ENCODE measurements around the gene TGFB1I1.
A peak's percentile ranks its signal among the peaks of the same experiment; 100 is the strongest.
"Not testable (repeated sequence)": the region's sequence is repeated elsewhere in the genome, so short reads cannot be mapped to it uniquely, and the experiment has no call there.

The TGFB1I1 gene

DNA sequence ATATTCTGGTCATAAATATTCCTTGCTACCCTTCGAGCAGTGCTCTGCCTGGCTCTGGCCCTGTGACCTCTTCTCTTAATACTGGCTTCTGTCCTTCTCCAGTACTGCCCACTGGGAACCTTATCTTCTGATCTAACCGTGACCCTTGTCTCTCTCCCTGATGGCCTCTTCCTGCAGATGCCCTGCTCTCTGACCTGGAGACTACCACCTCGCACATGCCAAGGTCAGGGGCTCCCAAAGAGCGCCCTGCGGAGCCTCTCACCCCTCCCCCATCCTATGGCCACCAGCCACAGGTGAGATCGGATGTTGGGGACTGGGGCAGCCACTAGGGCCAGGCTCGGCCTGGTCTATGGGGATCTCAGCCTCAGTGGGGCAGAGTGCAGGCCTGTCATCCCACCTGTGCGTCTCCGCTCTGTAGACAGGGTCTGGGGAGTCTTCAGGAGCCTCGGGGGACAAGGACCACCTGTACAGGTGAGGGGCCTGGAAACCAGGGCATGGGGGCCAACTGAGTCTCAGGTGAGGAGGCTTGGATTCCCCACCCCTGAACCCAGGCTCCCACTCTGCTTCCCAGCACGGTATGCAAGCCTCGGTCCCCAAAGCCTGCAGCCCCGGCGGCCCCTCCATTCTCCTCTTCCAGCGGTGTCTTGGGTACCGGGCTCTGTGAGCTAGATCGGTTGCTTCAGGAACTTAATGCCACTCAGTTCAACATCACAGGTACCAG is 1.5 kb downstream of the TGFB1I1 start:
- DNase-seq: no peak

DNA sequence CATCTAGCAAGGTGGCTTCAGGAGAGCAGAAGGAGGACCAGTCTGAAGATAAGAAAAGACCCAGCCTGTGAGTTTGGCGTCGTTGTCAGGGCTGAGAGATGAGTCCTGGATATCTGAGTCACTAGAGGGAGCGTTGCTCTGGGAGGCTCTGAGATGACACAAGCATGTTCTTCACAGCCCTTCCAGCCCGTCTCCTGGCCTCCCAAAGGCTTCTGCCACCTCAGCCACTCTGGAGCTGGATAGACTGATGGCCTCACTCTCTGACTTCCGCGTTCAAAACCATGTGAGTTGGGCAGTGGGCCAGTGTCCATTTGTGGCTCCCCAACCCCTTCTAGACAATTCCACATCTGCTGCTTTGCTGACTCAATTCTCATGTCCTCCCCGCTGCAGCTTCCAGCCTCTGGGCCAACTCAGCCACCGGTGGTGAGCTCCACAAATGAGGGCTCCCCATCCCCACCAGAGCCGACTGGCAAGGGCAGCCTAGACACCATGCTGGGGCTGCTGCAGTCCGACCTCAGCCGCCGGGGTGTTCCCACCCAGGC is 2.3 kb downstream of the TGFB1I1 start:
- no peak for DNase-seq

- no peak for DNase-seq
Measured at GRCh38 chr16:31474773-31475738, 3.1 kb downstream of the TGFB1I1 start.

- no peak for DNase-seq
Measured at GRCh38 chr16:31475946-31476302, 4.0 kb downstream of the TGFB1I1 start.

DNA sequence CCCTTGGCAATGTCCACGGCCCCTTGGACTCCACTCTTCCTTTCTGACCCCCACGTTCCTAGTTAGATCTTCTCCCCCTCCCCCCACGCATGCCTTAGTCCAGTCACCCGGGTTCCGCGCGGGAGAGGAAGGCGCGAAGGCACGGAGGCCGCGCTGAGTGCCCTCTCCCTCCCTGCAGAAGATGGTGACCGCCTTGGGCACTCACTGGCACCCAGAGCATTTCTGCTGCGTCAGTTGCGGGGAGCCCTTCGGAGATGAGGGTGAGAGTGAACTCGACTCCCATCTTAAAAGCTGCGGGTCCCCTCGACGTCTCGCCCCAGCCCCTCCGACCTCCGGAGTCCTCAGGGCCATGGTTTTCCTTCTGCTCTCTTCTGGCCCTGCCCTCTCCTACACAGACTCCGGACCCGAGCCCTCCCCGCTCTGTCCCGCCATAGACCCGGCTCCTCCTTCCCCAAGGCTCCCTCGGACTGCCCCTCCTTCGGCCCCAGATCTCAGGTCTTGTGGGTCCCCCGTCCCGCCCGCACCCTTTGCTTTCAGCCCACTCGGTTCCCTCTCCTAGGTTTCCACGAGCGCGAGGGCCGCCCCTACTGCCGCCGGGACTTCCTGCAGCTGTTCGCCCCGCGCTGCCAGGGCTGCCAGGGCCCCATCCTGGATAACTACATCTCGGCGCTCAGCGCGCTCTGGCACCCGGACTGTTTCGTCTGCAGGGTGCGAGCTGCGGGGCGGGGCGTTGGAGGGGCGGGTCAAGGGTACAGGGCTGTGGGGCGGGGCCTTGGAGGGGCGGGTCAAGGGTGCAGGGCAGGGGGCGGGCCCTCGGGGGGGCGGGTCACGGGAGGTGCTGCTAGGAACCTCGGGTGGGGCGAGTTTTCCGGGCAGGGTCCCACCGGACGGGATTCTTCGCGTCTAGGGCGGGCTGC is 4.6 kb downstream of the TGFB1I1 start:
- DNase-seq: no peak

DNA sequence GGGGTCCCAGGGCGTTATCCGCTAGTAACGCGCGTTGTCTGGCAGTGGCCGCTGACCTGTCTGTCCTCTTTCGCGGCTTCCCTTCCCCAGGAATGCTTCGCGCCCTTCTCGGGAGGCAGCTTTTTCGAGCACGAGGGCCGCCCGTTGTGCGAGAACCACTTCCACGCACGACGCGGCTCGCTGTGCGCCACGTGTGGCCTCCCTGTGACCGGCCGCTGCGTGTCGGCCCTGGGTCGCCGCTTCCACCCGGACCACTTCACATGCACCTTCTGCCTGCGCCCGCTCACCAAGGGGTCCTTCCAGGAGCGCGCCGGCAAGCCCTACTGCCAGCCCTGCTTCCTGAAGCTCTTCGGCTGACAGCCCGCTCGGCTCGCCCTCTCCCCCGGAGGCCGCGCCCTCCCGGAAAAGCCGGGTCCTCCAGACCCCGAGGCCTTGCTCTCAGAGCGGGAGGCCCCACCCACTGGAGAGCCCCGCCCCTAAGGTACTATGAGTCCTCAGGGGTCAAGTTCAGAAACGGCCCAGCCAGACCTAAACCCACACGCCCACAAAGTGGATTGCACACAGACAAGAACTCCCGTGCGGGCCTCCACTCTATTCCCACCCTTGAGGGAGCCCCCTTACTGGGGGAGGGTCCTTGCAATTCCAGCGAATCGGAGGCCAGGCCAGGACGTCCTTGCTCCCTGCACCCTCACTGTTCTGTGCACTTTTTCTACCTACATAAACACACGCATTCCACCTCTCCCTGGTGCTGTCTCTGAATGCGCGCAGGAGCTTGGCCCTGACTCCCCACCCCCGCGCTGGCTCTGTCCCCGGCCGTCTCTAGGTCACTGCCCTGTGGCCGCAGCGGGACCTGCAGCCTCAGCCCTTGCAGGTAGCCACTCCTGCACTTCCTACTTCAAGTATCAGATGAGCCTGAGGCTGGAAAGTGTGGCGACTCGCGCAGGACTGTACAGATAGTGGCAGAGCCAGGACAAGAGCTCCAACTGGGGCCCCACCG is 5.6 kb downstream of the TGFB1I1 start:
- DNase-seq: no peak

DNA sequence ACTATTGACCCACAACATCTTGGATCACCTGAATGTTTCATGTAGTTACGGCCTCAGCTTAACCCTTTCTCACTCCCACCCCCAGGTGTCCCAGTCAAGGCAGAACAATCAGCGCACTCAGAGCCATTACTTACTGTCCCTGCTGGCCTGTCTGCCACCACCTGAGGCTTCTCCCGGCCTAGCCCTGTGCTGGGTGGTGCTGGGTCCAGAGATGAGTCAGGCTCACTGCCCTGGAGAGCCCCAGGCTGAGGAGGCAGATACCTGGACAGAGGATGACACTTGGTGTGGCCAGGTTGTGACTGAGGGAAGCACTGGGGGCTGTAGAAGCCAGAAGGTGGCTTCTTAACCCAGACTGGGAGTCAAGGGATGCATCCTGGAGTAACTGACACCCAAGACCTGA is 7.0 kb downstream of the TGFB1I1 start:
- DNase-seq: no peak

GRCh38 chr16:31479751-31480150 is 7.8 kb downstream of the TGFB1I1 start:
- no peak for DNase-seq

DNA sequence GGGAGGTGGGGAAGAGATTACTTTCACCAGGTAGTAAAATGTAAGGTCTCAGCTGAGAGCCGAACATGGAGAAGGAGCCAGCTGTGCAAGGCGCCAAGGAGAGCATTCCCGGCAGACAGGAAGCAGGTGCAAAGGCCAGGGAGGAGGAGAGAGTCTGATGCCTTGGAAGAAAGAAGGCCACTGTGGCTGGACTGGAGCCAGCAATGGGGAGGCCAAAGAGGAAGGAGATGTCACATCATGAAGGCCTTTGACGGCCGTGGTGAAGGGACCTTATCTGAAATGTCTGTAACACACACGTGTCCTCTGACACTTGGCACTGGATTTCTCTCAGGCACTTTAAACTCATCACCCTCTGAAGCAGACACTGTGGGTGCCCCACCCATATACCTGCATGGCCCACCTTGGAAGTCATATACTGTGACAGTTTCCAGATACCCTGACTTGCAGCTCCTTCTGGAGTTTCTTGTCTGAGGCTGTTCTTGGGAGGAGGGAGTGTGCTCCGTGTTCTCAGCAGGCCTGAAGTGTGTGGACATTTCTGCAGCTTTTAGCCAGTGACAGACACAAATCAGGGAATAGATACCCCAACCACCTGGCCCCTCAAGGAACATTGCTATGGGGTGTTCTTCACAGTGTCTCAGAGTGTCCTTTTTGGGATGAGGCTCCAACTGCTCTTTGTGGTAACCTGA is 9.0 kb downstream of the TGFB1I1 start:
- no peak for DNase-seq

DNA sequence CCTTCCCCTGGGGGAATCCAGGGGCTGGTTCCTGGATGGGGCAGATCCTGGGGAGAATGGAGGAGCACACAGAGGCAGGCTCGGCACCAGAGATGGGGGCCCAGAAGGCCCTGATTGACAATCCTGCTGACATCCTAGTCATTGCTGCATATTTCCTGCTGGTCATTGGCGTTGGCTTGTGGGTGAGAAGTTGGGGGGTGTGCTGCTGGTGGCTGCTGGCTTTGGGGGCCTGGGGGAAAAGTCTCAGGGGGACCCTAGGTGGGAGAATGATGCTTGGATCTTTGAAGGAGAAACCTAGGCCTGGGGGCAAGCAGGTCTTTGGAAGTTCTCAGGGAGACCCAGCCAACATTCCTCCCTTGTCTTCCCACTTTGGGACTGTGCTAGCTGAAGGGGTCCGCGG is 11.1 kb downstream of the TGFB1I1 start, which contains the start of gene SLC5A2:
SLC5A2 (plus strand) TSS at position 43 of the 400 bp plus-strand sequence; CDS start at position 57, 14 bp downstream.
- DNase-seq: no peak

GRCh38 chr16:31484048-31484447 is 12.1 kb downstream of the TGFB1I1 start:
- not testable (repeated sequence) for DNase-seq

GRCh38 chr16:31484491-31485171 is 12.7 kb downstream of the TGFB1I1 start:
- DNase-seq: no peak

DNA sequence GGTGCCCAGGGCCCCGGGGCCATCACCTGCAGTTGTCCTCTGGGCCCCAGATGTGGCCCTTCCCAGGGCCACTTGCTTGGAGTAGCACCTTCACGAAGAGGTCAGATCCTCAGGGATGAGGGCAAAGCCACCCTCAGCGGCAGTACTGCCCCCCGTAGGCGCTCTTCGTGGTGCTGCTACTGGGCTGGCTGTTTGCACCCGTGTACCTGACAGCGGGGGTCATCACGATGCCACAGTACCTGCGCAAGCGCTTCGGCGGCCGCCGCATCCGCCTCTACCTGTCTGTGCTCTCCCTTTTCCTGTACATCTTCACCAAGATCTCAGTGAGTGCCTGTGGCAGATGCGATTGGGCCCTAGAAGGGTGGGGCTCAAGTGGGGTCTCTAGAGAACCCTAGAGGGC is 13.6 kb downstream of the TGFB1I1 start:
- DNase-seq: no peak

DNA sequence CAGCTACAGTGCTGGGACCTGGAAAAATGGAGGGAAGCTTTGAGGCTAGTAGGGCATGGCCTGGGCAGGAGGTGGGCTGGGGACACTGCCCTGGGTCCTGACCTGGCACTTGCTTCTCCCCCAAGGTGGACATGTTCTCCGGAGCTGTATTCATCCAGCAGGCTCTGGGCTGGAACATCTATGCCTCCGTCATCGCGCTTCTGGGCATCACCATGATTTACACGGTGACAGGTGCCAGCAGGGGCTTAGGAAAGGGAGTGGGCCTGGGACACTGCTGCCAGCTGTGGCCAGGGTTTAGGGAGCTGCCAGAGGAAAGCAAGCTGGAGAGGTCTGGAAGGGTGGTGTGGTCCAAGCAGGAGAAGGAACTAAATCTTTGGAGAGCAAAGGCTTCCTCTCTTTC is 14.1 kb downstream of the TGFB1I1 start:
- DNase-seq: no peak

DNA sequence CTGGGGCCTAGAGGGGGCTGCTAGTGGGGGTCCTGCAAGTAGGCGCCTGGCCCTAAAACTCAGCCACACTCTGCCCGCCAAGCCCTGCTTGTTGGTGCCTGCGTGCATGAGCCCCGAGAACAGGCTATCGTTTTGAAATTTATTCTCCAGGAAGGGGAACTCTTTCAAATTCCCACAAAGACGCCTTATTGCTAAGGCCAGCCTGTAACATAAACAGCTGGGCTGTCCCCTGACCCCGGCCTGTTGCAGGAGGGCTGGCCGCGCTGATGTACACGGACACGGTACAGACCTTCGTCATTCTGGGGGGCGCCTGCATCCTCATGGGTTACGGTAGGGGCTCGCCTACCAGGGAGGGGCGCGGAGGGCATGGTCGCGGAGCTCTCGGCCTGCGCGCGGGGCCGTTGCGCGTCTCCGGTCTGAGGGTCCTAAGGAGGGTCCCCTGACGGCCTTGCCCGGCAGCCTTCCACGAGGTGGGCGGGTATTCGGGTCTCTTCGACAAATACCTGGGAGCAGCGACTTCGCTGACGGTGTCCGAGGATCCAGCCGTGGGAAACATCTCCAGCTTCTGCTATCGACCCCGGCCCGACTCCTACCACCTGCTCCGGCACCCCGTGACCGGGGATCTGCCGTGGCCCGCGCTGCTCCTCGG is 15.2 kb downstream of the TGFB1I1 start:
- DNase-seq: no peak

- DNase-seq: peak; percentile 80
Measured at GRCh38 chr16:31487720-31488467, 15.9 kb downstream of the TGFB1I1 start.

DNA sequence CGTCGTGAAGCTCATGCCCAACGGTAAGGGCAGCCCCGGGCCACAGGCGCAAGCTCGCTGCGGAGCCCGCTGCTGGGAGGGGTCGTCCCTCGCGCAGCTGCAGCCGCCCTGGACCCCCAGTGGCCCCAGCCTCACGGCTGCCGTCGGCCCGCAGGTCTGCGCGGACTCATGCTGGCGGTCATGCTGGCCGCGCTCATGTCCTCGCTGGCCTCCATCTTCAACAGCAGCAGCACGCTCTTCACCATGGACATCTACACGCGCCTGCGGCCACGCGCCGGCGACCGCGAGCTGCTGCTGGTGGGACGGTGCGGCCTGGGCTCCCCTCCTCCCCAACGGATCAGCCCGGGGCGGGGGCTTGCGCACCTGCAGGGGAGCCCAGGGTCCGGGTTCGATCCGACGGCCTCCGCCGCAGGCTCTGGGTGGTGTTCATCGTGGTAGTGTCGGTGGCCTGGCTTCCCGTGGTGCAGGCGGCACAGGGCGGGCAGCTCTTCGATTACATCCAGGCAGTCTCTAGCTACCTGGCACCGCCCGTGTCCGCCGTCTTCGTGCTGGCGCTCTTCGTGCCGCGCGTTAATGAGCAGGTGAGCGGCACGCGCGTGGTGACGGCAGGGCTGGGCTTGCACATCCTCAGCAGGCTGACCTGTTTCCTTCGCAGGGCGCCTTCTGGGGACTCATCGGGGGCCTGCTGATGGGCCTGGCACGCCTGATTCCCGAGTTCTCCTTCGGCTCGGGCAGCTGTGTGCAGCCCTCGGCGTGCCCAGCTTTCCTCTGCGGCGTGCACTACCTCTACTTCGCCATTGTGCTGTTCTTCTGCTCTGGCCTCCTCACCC is 16.7 kb downstream of the TGFB1I1 start:
- DNase-seq: no peak

- DNase-seq: no peak
Measured at GRCh38 chr16:31489298-31489564, 17.3 kb downstream of the TGFB1I1 start.

All from NCI-H345 (cell line).